Heart left ventricle (tissue), 16 donors: Measurements from ENCODE around the gene CEMIP2. TPM values are rescaled to one million over a fixed set of nuclear protein-coding genes. Genes with fewer than 3 reads are reported as not detected.

ENCODE experiments used
- ATAC-seq, 4 donors: fragments of 200-7000 bp; cut with Tn5 transposase; one replicate each; pipeline ENCODE4 v1.9.1; 2020 to 2022; ENCODE audit warnings: moderate library complexity in 4 of 4, mild to moderate bottlenecking in 3 of 4, moderate number of reproducible peaks in 1 of 4
- DNase-seq, 5 donors: peaks; one replicate each; pipeline ENCODE4 v3.0.0-alpha.2; 2020
- H3K27ac ChIP-seq, 12 donors: fragments of 200-600 bp; sonication (generic) in 4 of 12; one replicate each; pipeline versions ENCODE4 v1.5.0 to v1.8.0; 2016 to 2022; ENCODE audit warnings: mild to moderate bottlenecking in 2 of 12
- H3K27me3 ChIP-seq, 9 donors: fragments of 200-600 bp; sonication (generic) in 2 of 9; one replicate each; pipeline versions ENCODE4 v1.5.1 to v1.8.0; 2016 to 2022; ENCODE audit warnings: mild to moderate bottlenecking in 3 of 9
- H3K36me3 ChIP-seq, 9 donors: fragments of 200-600 bp; sonication (generic) in 2 of 9; one replicate each; pipeline versions ENCODE4 v1.5.0 to v1.8.0; 2018 to 2022; ENCODE audit warnings: mild to moderate bottlenecking in 2 of 9
- H3K4me1 ChIP-seq, 12 donors: fragments of 200-600 bp; sonication (generic) in 4 of 12; one replicate each; pipeline versions ENCODE4 v1.5.0 to v1.8.0; 2016 to 2022; ENCODE audit warnings: mild to moderate bottlenecking in 3 of 12
- H3K4me3 ChIP-seq, 12 donors: fragments of 200-600 bp; sonication (generic) in 4 of 12; one replicate each; pipeline versions ENCODE4 v1.5.0 to v1.8.0; 2017 to 2022; ENCODE audit warnings: mild to moderate bottlenecking in 9 of 12, moderate library complexity in 4 of 12
- H3K9me3 ChIP-seq, 12 donors: fragments of 200-600 bp; sonication (generic) in 4 of 12; one replicate each; pipeline versions ENCODE4 v1.5.0 to v1.8.0; 2016 to 2022; ENCODE audit warnings: mild to moderate bottlenecking in 1 of 12
- CTCF ChIP-seq, 12 donors: fragments of 200-600 bp; sonication (generic) in 4 of 12; IDR thresholded peaks; one replicate each; pipeline versions ENCODE4 v1.5.0 to v1.8.0; 2018 to 2022; ENCODE audit warnings: antibody characterized with exemption in 12 of 12, mild to moderate bottlenecking in 5 of 12
- POLR2A ChIP-seq, 2 donors: fragments of 450-650 bp; IDR thresholded peaks; one replicate each; pipeline ENCODE4 v1.6.1; 2017; ENCODE audit warnings: antibody characterized with exemption in 2 of 2, mild to moderate bottlenecking in 2 of 2, moderate library complexity in 2 of 2
- WGBS, 4 donors: extraction: QIAGEN DNeasy Blood & Tissue Kit in 2 of 4; methylation state at CpG; one replicate each; pipeline versions ENCODE4 v1.1.5 to v1.1.7; 2013 to 2018; 5-methylcytosine and 5-hydroxymethylcytosine counted together
- intact Hi-C, 10 donors: fragments of 100-400 bp; cut with DNase I; formaldehyde crosslinking; loops; one replicate each; pipeline versions ENCODE4 v1.11.1 to v1.14.2; 2022
- polyA plus RNA-seq, 2 donors: library from polyadenylated mRNA; stranded (reverse); fragments of 200-250 nt; gene quantifications; one replicate each; pipeline ENCODE4 v1.2.3, GENCODE V29; 2013
- total RNA-seq, 9 donors: library from RNA; depleted of rRNA in 2 of 9; stranded (reverse); fragments of >200 nt in 2 of 9; fragmentation: NEBNext Ultra II Directional in 3 of 9; extraction: Animal tissue kit (Norgen Biotek cat#: 25700) in 3 of 9; gene quantifications; one replicate each; pipeline versions ENCODE4 v1.1.0 to v1.2.4, GENCODE V29; 2016 to 2023
- donor health status: ischemic (EF 13 %, LVEDD 7.1; RV severe dilation, severe dysfunction).
- donor health status: healthy with polysubstance abuse.
- donor health status: DM: no; HTN: yes; CAD: no.
- donor health status: DM: no; HTN: no; CAD: no.
- donor health status: ischemic (EF 25% LVEDD 6.9; RV normal size, moderate dysfunction).
- donor health status: ischemic (EF 25% LVEDD 5.7; RV mildly dilated, moderate dysfunction).
- donor health status: healthy.
- donor health status: DM: yes; HTN: yes; CAD: no.
- donor health status: ischemic (EF 35%, LVEDD 5.7; RV mildly dilated, moderate dysfunction).
- donor health status: nonischemic (EF 11% LVEDD 7.7; RV severe dilation, severe dysfunction).
- donor health status: DM: yes; HTN: yes; CAD: no.
- donor health status: PGD.
- donor health status: ischemic (EF 29% LVEDD 5.4; RV normal size, mild dysfunction).
- donor health status: nonischemic (EF 23%, LVEDD 6.1; RV moderate dilation, normal function).

The CEMIP2 gene
- total and polyA plus RNA-seq, 11 donors = 5.8 to 49.3 (median 7.4) TPM

GRCh38 chr9:71636143-71636839, 132.0 kb downstream of the CEMIP2 start:
- DNase-seq (no peak), ATAC-seq (no peak)
- peaks cover 0 to 51% (median 5%) of the 10 kb centered on the region in 12 donors for H3K4me1 ChIP-seq
- intact Hi-C loops = loop anchor here in 2 of 10 donors (5.0 to 10.0 kb wide), 2 partner anchors 46 to 49 kb away; no protein-coding TSS in a partner anchor
- no peaks in the 10 kb centered on the region for H3K9me3 ChIP-seq
- no peaks in the 10 kb centered on the region for H3K27me3 ChIP-seq
- 80 to 94% (median 93%) methylated on average over 5 of the region's 5 CpGs for WGBS, 4 donors
- H3K4me3 ChIP-seq = no peak overlapping the region
- peak overlapping the region in 1 of 12 donors; percentile 92 for H3K27ac ChIP-seq
- H3K36me3 ChIP-seq = no peaks in the 10 kb centered on the region
- TF ChIP-seq CTCF (IDR thresholded peaks at IDR 0.05) = no peak
- TF ChIP-seq POLR2A (IDR thresholded peaks at IDR 0.05) = no peak

GRCh38 chr9:71634752-71635151, 133.6 kb downstream of the CEMIP2 start:
- H3K27me3 ChIP-seq = no peaks in the 10 kb centered on the region
- no peak overlapping the region for H3K27ac ChIP-seq
- H3K4me1 ChIP-seq = peaks cover 0 to 57% (median 12%) of the 10 kb centered on the region in 12 donors
- TF ChIP-seq CTCF (IDR thresholded peaks at IDR 0.05) (no peak), POLR2A (IDR thresholded peaks at IDR 0.05) (no peak)
- intact Hi-C loops = loop anchor here in 2 of 10 donors (5.0 to 10.0 kb wide), 2 partner anchors 48 to 50 kb away; no protein-coding TSS in a partner anchor
- DNase-seq = no peak
- H3K4me3 ChIP-seq = no peak overlapping the region
- WGBS, 4 donors = 77 to 87% (median 86%) methylated on average over 4 of the region's 4 CpGs
- H3K36me3 ChIP-seq = no peaks in the 10 kb centered on the region
- no peaks in the 10 kb centered on the region for H3K9me3 ChIP-seq
- no peak for ATAC-seq

Other genes with a start within 250 kb of the CEMIP2 start
- 10 to 100 TPM in 7 of 9 donors, 1 to 10 TPM in 2; 8.5 to 15.9 (median 10.9) TPM for gene ABHD17B, start 142.7 kb upstream of the CEMIP2 start, total RNA-seq
- gene ABHD17B, start 142.7 kb upstream of the CEMIP2 start, polyA plus RNA-seq = 10 to 100 TPM in 1 of 2 donors, 1 to 10 TPM in 1; 2.7 to 10.5 TPM
- gene C9orf85, start 143.1 kb upstream of the CEMIP2 start, total RNA-seq = 1 to 10 TPM; 3.6 to 9.7 (median 4.8) TPM
- gene C9orf85, start 143.1 kb upstream of the CEMIP2 start, polyA plus RNA-seq = 1 to 10 TPM; 4.5 to 8.2 TPM